PFSK-1 (cell line): ENCODE measurements around the gene CREM.

Experiments used
- FOXP2 ChIP-seq: optimal IDR thresholded peaks from 2 replicates; pipeline ENCODE3; 2011; ENCODE audit warnings: borderline replicate concordance, control low read depth, inconsistent platforms; ENCODE audit not compliant: insufficient read depth; ENCODE audit errors: extremely low read length, extremely low read depth
- POLR2AphosphoS5 ChIP-seq: IDR thresholded peaks from 2 replicates; pipeline ENCODE4 v1.6.1; 2012; ENCODE audit warnings: low read depth, mild to moderate bottlenecking, control low read depth, low read length, moderate library complexity
- REST ChIP-seq, 2 experiments: IDR thresholded peaks; 2 replicates each; pipeline versions ENCODE4 v1.6.1 to v1.8.0; 2011 to 2012; ENCODE audit warnings: low read depth in 2 of 2, low read length in 2 of 2, control low read depth in 1 of 2, inconsistent platforms in 1 of 2, mild to moderate bottlenecking in 1 of 2, moderate library complexity in 1 of 2; ENCODE audit not compliant: insufficient read depth in 1 of 2
- SIN3A ChIP-seq: IDR thresholded peaks from 2 replicates; pipeline ENCODE4 v1.6.1; 2012; ENCODE audit warnings: mild to moderate bottlenecking, low read length, moderate library complexity, borderline replicate concordance; ENCODE audit not compliant: insufficient read depth
- TAF1 ChIP-seq: IDR thresholded peaks from 2 replicates; pipeline ENCODE4 v1.6.1; 2012; ENCODE audit warnings: low read length, control low read depth, borderline replicate concordance; ENCODE audit not compliant: insufficient read depth

CREM gene

GRCh38 chr10:35160743-35161142 is 34.1 kb downstream of the CREM start:
- no peak for TF ChIP-seq TAF1
- TF ChIP-seq SIN3A, result no peak
- no peak for TF ChIP-seq POLR2AphosphoS5
- TF ChIP-seq FOXP2, result no peak
- no peak for TF ChIP-seq REST (IDR thresholded peaks at IDR 0.05; ENCODE audit: insufficient read depth in 1 of 2, low read depth in 2 of 2, low read length in 2 of 2)

GRCh38 chr10:35161906-35162305 is 35.3 kb downstream of the CREM start:
- TF ChIP-seq SIN3A (no peak), TAF1 (no peak), REST (IDR thresholded peaks at IDR 0.05; ENCODE audit: insufficient read depth in 1 of 2, low read depth in 2 of 2, low read length in 2 of 2) (no peak), FOXP2 (no peak), POLR2AphosphoS5 (no peak)

GRCh38 chr10:35165136-35165535 is 38.5 kb downstream of the CREM start:
- no peak for TF ChIP-seq FOXP2
- no peak for TF ChIP-seq TAF1
- no peak for TF ChIP-seq SIN3A
- no peak for TF ChIP-seq POLR2AphosphoS5
- no peak for TF ChIP-seq REST (IDR thresholded peaks at IDR 0.05; ENCODE audit: insufficient read depth in 1 of 2, low read depth in 2 of 2, low read length in 2 of 2)

GRCh38 chr10:35165811-35166210 is 39.2 kb downstream of the CREM start:
- TF ChIP-seq TAF1 (no peak), REST (IDR thresholded peaks at IDR 0.05; ENCODE audit: insufficient read depth in 1 of 2, low read depth in 2 of 2, low read length in 2 of 2) (no peak), FOXP2 (no peak), POLR2AphosphoS5 (no peak), SIN3A (no peak)

- no peak for TF ChIP-seq SIN3A
- no peak for TF ChIP-seq FOXP2
- no peak for TF ChIP-seq TAF1
- TF ChIP-seq REST (IDR thresholded peaks at IDR 0.05; ENCODE audit: insufficient read depth in 1 of 2, low read depth in 2 of 2, low read length in 2 of 2), result no peak
- no peak for TF ChIP-seq POLR2AphosphoS5
Measured at GRCh38 chr10:35166607-35167006, 40.0 kb downstream of the CREM start.
